HG02798 (cell line): Measurements from ENCODE around the gene EML6.
"Not testable (repeated sequence)": the region's sequence is repeated elsewhere in the genome, so short reads cannot be mapped to it uniquely, and the experiment has no call there.

Experiments used
- ATAC-seq: cut with Tn5 transposase; IDR thresholded peaks from one replicate; pipeline ENCODE4 v1.9.1; 2021; ENCODE audit warnings: mild to moderate bottlenecking; ENCODE audit not compliant: unreplicated experiment, poor library complexity

EML6 gene

GRCh38 chr2:54723131-54723995 lies at the start of gene EML6:
Gene EML6 (plus strand): TSS chr2:54723662. CDS start chr2:54725062, 1,400 bp downstream.
- peak; percentile 99 for ATAC-seq

- ATAC-seq, result no peak
Observed at GRCh38 chr2:54675281-54675680, 48.2 kb upstream of the EML6 start.

- ATAC-seq, result no peak
Observed at GRCh38 chr2:54675738-54676137, 47.7 kb upstream of the EML6 start.

- no peak for ATAC-seq
Observed at GRCh38 chr2:54676656-54677055, 46.8 kb upstream of the EML6 start.

- no peak for ATAC-seq
Observed at GRCh38 chr2:54677476-54678265, 45.8 kb upstream of the EML6 start.

GRCh38 chr2:54678719-54679118 lies 44.7 kb upstream of the EML6 start:
- no peak for ATAC-seq

GRCh38 chr2:54680397-54681041 lies 42.9 kb upstream of the EML6 start:
- peak; percentile 65 for ATAC-seq

GRCh38 chr2:54681416-54681815 lies 42.0 kb upstream of the EML6 start:
- no peak for ATAC-seq

- ATAC-seq, result no peak
Observed at GRCh38 chr2:54683596-54683995, 39.9 kb upstream of the EML6 start.

GRCh38 chr2:54685263-54685775 lies 38.1 kb upstream of the EML6 start:
- ATAC-seq, result no peak

- no peak for ATAC-seq
Observed at GRCh38 chr2:54687595-54688152, 35.8 kb upstream of the EML6 start.

GRCh38 chr2:54691445-54692135 lies 31.9 kb upstream of the EML6 start:
- no peak for ATAC-seq

GRCh38 chr2:54692556-54692955 lies 30.9 kb upstream of the EML6 start:
- no peak for ATAC-seq

GRCh38 chr2:54695378-54695777 lies 28.1 kb upstream of the EML6 start:
- no peak for ATAC-seq

- no peak for ATAC-seq
Observed at GRCh38 chr2:54697934-54698333, 25.5 kb upstream of the EML6 start.

GRCh38 chr2:54698926-54699325 lies 24.5 kb upstream of the EML6 start:
- not testable (repeated sequence) for ATAC-seq

GRCh38 chr2:54699665-54700064 lies 23.8 kb upstream of the EML6 start:
- no peak for ATAC-seq

GRCh38 chr2:54701029-54701428 lies 22.4 kb upstream of the EML6 start:
- ATAC-seq, result no peak

GRCh38 chr2:54704238-54704637 lies 19.2 kb upstream of the EML6 start:
- ATAC-seq, result no peak
